Neural cell (in vitro differentiated cells): Measurements from ENCODE around the gene VTI1B. TPM values are rescaled to one million over a fixed set of nuclear protein-coding genes. Genes with fewer than 3 reads are reported as not detected.

Experiments
- H2AFZ ChIP-seq: fragments of 200-600, 300-800 bp; sonication (generic), shearing (Covaris generic); 2 replicates; pipeline ENCODE4 v1.6.0; 2014; ENCODE audit warnings: low read depth, mild to moderate bottlenecking, antibody characterized with exemption, low read length, moderate library complexity
- H3F3A ChIP-seq: fragments of 200-600 bp; shearing (Covaris generic); 2 replicates; pipeline ENCODE4 v1.6.1; 2016; ENCODE audit warnings: mild to moderate bottlenecking, moderate library complexity, mixed read lengths, antibody characterized with exemption, low read length; ENCODE audit not compliant: insufficient read depth, poor library complexity, severe bottlenecking
- H3K27ac ChIP-seq: fragments of 200-600, 300-800 bp; sonication (generic), shearing (Covaris generic); 2 replicates; pipeline ENCODE4 v1.5.1; 2014; ENCODE audit warnings: mild to moderate bottlenecking, low read length, moderate library complexity
- H3K27me3 ChIP-seq: fragments of 300-800, 200-600 bp; sonication (generic), shearing (Covaris generic); 2 replicates; pipeline ENCODE4 v1.6.0; 2014; ENCODE audit warnings: mild to moderate bottlenecking, low read depth, low read length, moderate library complexity; ENCODE audit not compliant: insufficient read depth
- H3K36me3 ChIP-seq: fragments of 300-800, 200-600 bp; sonication (generic), shearing (Covaris generic); 2 replicates; pipeline ENCODE4 v1.5.1; 2014; ENCODE audit warnings: mild to moderate bottlenecking, antibody characterized with exemption, low read length, moderate library complexity; ENCODE audit not compliant: insufficient read depth
- H3K4me2 ChIP-seq: fragments of 300-800, 200-600 bp; sonication (generic), shearing (Covaris generic); 2 replicates; pipeline ENCODE4 v1.6.0; 2014; ENCODE audit warnings: mild to moderate bottlenecking, low read length
- H3K4me3 ChIP-seq: fragments of 300-800, 200-600 bp; sonication (generic), shearing (Covaris generic); 2 replicates; pipeline ENCODE4 v1.5.1; 2014; ENCODE audit warnings: mild to moderate bottlenecking, low read length, moderate library complexity
- H3K79me2 ChIP-seq: fragments of 200-600 bp; shearing (Covaris generic); replicated peaks from 2 replicates; pipeline ENCODE4 v1.6.0; 2014; ENCODE audit warnings: mild to moderate bottlenecking, low read length, moderate library complexity; ENCODE audit not compliant: insufficient read depth
- H3K9ac ChIP-seq: fragments of 300-800, 200-600 bp; sonication (generic), shearing (Covaris generic); 2 replicates; pipeline ENCODE4 v1.6.1; 2016; ENCODE audit warnings: mild to moderate bottlenecking, low read length, mixed read lengths
- H3K9me2 ChIP-seq: fragments of 200-600 bp; shearing (Covaris generic); 2 replicates; pipeline ENCODE4 v1.6.1; 2016; ENCODE audit warnings: mild to moderate bottlenecking, low read length, mixed read lengths; ENCODE audit not compliant: insufficient read depth
- H3K9me3 ChIP-seq: fragments of 200-600, 300-800 bp; sonication (generic), shearing (Covaris generic); 2 replicates; pipeline ENCODE4 v1.6.1; 2016; ENCODE audit warnings: mild to moderate bottlenecking, mixed run types, low read length, moderate library complexity, mixed read lengths
- H4K20me1 ChIP-seq: fragments of 200-600 bp; shearing (Covaris generic); 2 replicates; pipeline ENCODE4 v1.6.1; 2016; ENCODE audit warnings: mild to moderate bottlenecking, mixed run types; ENCODE audit not compliant: insufficient read depth
- EP300 ChIP-seq: fragments of 450-650 bp; conservative IDR thresholded peaks from 2 replicates; pipeline ENCODE4 v1.6.1; 2014; ENCODE audit warnings: antibody characterized with exemption, mild to moderate bottlenecking, moderate library complexity; ENCODE audit not compliant: poor library complexity, severe bottlenecking
- EZH2 ChIP-seq: fragments of 200-600, 300-800 bp; shearing (Covaris generic), sonication (generic); IDR thresholded peaks from 2 replicates; pipeline ENCODE4 v1.6.1; 2014; ENCODE audit warnings: antibody characterized with exemption, low read length, borderline replicate concordance, mild to moderate bottlenecking; ENCODE audit not compliant: insufficient read depth, poor library complexity, severe bottlenecking
- MXI1 ChIP-seq: fragments of 450-650 bp; conservative IDR thresholded peaks from 2 replicates; pipeline ENCODE4 v1.6.1; 2014; ENCODE audit warnings: antibody characterized with exemption, mild to moderate bottlenecking; ENCODE audit not compliant: poor library complexity, severe bottlenecking
- POLR2AphosphoS5 ChIP-seq: IDR thresholded peaks from 2 replicates; pipeline ENCODE4 v1.6.1; 2012
- RAD21 ChIP-seq: fragments of 450-650 bp; conservative IDR thresholded peaks from 2 replicates; pipeline ENCODE4 v1.6.1; 2014; ENCODE audit warnings: antibody characterized with exemption, mild to moderate bottlenecking, moderate library complexity
- SMC3 ChIP-seq: fragments of 450-650 bp; conservative IDR thresholded peaks from 2 replicates; pipeline ENCODE4 v1.6.1; 2014; ENCODE audit warnings: antibody characterized with exemption, mild to moderate bottlenecking, moderate library complexity; ENCODE audit not compliant: poor library complexity
- TAF1 ChIP-seq: IDR thresholded peaks from 2 replicates; pipeline ENCODE4 v1.6.1; 2012; ENCODE audit warnings: low read depth
- polyA plus RNA-seq: library from polyadenylated mRNA; depleted of rRNA; stranded (reverse); fragments of >200 nt; gene quantifications from 2 replicates; pipeline ENCODE4 v1.2.3, GENCODE V29; 2014
- TF ChIP-seq, protein P1 (sequence below): fragments of 450-650 bp; IDR thresholded peaks from 2 replicates; pipeline ENCODE4 v1.5.1; 2014; ENCODE audit warnings: antibody characterized with exemption, mild to moderate bottlenecking, moderate library complexity; ENCODE audit not compliant: poor library complexity, severe bottlenecking
- TF ChIP-seq, protein P2 (sequence below): IDR thresholded peaks from 2 replicates; pipeline ENCODE4 v1.6.1; 2012; ENCODE audit warnings: borderline replicate concordance

VTI1B gene
- polyA plus RNA-seq, 1 donor from 2014 or later, result 78.6 TPM

DNA sequence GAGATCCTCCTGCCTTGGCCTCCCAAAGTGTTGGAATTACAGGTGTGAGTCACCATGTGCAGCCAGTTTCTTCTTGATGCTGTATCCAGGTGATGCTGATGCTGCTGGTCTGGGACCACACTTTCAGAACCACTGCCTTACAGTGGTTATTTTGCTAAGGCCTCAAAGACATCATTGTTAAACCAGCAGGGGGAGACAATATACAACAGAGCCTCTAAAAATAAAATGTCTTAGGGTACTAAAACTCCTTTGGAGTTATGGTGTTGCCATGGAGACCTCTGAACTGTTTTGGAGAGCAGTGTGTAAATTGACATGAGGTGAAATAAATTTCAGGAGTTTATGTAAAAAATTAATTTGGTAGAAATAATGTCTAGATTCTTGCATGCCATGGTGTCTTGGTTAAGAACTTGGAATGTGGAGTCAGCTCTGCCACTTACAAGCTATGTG is 55.8 kb downstream of the VTI1B start:
- H3F3A ChIP-seq, result no peaks in the 10 kb centered on the region
- TF ChIP-seq SMC3 (peak; percentile 74), EZH2 (no peak), RAD21 (peak; percentile 65)
- TF ChIP-seq, protein P1, sequence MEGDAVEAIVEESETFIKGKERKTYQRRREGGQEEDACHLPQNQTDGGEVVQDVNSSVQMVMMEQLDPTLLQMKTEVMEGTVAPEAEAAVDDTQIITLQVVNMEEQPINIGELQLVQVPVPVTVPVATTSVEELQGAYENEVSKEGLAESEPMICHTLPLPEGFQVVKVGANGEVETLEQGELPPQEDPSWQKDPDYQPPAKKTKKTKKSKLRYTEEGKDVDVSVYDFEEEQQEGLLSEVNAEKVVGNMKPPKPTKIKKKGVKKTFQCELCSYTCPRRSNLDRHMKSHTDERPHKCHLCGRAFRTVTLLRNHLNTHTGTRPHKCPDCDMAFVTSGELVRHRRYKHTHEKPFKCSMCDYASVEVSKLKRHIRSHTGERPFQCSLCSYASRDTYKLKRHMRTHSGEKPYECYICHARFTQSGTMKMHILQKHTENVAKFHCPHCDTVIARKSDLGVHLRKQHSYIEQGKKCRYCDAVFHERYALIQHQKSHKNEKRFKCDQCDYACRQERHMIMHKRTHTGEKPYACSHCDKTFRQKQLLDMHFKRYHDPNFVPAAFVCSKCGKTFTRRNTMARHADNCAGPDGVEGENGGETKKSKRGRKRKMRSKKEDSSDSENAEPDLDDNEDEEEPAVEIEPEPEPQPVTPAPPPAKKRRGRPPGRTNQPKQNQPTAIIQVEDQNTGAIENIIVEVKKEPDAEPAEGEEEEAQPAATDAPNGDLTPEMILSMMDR, result peak; percentile 79
- TF ChIP-seq, protein P2, sequence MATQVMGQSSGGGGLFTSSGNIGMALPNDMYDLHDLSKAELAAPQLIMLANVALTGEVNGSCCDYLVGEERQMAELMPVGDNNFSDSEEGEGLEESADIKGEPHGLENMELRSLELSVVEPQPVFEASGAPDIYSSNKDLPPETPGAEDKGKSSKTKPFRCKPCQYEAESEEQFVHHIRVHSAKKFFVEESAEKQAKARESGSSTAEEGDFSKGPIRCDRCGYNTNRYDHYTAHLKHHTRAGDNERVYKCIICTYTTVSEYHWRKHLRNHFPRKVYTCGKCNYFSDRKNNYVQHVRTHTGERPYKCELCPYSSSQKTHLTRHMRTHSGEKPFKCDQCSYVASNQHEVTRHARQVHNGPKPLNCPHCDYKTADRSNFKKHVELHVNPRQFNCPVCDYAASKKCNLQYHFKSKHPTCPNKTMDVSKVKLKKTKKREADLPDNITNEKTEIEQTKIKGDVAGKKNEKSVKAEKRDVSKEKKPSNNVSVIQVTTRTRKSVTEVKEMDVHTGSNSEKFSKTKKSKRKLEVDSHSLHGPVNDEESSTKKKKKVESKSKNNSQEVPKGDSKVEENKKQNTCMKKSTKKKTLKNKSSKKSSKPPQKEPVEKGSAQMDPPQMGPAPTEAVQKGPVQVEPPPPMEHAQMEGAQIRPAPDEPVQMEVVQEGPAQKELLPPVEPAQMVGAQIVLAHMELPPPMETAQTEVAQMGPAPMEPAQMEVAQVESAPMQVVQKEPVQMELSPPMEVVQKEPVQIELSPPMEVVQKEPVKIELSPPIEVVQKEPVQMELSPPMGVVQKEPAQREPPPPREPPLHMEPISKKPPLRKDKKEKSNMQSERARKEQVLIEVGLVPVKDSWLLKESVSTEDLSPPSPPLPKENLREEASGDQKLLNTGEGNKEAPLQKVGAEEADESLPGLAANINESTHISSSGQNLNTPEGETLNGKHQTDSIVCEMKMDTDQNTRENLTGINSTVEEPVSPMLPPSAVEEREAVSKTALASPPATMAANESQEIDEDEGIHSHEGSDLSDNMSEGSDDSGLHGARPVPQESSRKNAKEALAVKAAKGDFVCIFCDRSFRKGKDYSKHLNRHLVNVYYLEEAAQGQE, result no peak
- peak overlapping the region; percentile 95 for H3K9ac ChIP-seq
- H3K79me2 ChIP-seq, result peaks cover 12% of the 10 kb centered on the region
- peaks cover 8% of the 10 kb centered on the region for H3K36me3 ChIP-seq
- no peak overlapping the region for H3K4me2 ChIP-seq
- H3K27ac ChIP-seq, result peak overlapping the region; percentile 92
- H3K27me3 ChIP-seq, result no peaks in the 10 kb centered on the region
- H3K4me3 ChIP-seq, result no peak overlapping the region
- no peak overlapping the region for H2AFZ ChIP-seq
- no peaks in the 10 kb centered on the region for H3K9me3 ChIP-seq
- H4K20me1 ChIP-seq, result no peaks in the 10 kb centered on the region
- no peaks in the 10 kb centered on the region for H3K9me2 ChIP-seq

DNA sequence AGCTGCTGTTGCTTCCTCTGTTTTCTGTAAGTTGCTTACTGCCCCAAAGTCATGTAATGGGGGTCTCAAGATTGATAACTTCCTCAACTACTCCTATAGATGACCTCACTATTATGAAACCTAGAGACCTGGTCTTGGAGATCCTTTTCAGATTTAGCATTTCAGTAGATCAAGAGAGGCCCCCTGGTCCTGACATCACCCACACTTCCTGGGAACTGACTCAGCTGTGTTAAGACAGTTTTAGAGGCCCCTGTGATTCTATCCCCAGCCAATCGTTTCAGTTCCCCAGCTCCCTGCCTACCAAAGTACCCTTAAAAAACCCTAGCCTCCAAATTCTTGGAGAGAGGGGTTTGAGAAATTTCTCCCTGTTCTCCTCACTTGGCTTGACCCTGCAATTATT is 63.9 kb downstream of the VTI1B start:
- Histone ChIP-seq H3K27me3 (no peaks in the 10 kb centered on the region), H3K27ac (no peak overlapping the region), H3K36me3 (no peaks in the 10 kb centered on the region), H3K4me2 (no peak overlapping the region), H2AFZ (no peak overlapping the region), H3K9ac (no peak overlapping the region), H3K9me2 (no peaks in the 10 kb centered on the region), H3F3A (no peaks in the 10 kb centered on the region), H3K9me3 (no peaks in the 10 kb centered on the region), H3K4me3 (no peak overlapping the region), H3K79me2 (no peaks in the 10 kb centered on the region), H4K20me1 (no peaks in the 10 kb centered on the region)
- TF ChIP-seq, protein P2, result no peak
- no peak for TF ChIP-seq MXI1
- TF ChIP-seq TAF1, result no peak
- TF ChIP-seq, protein P1, result no peak
- TF ChIP-seq SMC3, result no peak
- no peak for TF ChIP-seq EP300
- no peak for TF ChIP-seq EZH2
- no peak for TF ChIP-seq RAD21
- no peak for TF ChIP-seq POLR2AphosphoS5
